NCI-H2029 (cell line): ENCODE data around the gene MAP3K14.
A peak's percentile ranks its signal among the peaks of the same experiment; 100 is the strongest.
"Not testable (repeated sequence)": the region's sequence is repeated elsewhere in the genome, so short reads cannot be mapped to it uniquely, and the experiment has no call there.

ENCODE experiments used
- DNase-seq: peaks from one replicate; lab custom pipeline; 2025; lab: John Stamatoyannopoulos, UW

The MAP3K14 gene

DNA sequence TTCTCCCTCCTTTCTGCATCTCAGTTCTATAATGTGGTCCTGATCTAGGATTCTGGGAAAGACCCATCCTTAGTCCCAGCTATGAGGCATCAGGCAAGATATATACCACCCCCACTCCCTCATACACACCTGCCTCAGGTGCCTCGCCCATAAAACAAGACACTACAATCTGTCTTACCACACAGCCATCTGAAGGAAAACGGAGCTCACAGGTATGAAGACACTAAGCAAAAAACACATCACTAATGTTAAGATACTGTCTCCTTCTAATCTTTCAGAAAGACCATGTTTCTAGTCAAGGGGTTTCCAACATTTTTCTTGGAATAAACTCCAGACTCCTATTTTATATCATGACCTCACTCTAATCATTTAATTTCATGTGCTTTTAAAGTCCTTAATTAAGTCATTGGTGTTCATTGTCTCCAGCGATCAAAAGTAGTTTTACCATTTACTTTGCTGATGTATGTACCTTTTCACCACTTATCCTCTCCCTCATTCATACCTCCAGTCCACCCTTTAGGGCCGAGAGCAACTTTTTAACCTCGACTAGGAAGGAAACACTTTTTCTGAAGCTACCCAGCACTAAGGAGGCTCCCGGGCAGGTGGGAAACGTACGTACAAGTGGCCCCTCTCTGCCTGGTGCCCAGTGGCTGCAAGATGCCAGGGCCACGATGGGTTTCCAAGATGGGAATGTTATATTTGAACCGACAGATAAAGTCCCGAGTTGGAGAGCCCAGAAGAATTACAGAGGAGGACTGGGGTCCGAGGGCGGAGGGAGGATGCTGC lies 979 bp downstream of the MAP3K14 start:
- DNase-seq, result no peak

- DNase-seq, result no peak
These were observed 1.8 kb downstream of the MAP3K14 start for GRCh38 chr17:45314741-45315647.

DNA sequence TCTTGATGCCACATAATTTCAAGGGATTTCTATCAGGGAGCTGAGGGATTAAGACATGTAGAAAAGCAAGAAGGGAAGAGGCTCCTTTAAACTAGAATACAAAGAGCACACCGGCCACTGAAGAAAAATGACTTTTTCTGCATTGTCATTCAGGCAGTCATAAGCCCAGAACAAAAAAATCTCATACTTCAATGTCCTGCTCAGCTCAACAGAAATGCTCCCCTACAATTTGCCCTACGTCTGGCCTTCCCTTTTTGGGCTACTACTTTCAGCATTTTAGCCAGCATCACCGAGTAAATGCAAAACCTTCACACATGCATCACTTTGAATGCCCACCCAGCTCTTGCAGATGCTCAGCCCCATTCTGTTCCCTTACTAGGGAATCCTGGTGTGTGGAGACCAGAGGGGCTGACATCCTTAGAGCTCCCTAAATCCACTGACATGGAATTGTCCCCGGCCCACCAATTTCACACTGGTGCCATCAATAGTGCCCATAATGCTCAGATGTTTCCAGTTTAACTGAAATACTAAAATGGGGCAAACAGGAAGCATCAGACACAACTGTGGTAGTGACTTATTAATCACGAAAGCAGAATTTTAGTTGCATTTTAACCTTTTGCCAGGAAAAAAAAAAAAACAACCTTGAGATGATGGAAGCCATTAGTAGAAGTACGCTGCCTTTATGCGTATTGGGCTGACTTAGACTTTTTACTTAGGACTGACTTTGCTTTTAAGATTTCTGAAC lies 2.7 kb downstream of the MAP3K14 start:
- DNase-seq, result no peak

DNA sequence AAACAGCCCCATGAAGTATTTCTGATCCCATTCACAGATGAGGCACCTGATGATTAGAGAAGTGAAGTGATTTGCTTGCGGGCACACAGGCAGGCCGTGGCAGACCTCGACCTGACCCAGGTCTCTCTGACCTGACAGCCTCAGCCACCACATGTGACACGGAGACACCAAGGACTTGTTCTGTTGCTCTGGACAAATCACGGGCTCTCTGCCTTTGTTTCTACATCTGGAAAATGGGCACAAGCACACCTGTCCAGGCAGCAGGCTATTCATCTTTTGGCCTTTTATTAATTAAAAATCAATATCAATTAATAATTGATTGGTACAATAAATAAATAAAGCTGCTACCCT lies 3.4 kb downstream of the MAP3K14 start:
- DNase-seq, result no peak

GRCh38 chr17:45312477-45313420 lies 4.1 kb downstream of the MAP3K14 start:
- DNase-seq, result no peak

- DNase-seq, result peak; percentile 67
These were observed 4.9 kb downstream of the MAP3K14 start for GRCh38 chr17:45311760-45312476.

- DNase-seq, result no peak
These were observed 5.4 kb downstream of the MAP3K14 start for GRCh38 chr17:45311401-45311759.

DNA sequence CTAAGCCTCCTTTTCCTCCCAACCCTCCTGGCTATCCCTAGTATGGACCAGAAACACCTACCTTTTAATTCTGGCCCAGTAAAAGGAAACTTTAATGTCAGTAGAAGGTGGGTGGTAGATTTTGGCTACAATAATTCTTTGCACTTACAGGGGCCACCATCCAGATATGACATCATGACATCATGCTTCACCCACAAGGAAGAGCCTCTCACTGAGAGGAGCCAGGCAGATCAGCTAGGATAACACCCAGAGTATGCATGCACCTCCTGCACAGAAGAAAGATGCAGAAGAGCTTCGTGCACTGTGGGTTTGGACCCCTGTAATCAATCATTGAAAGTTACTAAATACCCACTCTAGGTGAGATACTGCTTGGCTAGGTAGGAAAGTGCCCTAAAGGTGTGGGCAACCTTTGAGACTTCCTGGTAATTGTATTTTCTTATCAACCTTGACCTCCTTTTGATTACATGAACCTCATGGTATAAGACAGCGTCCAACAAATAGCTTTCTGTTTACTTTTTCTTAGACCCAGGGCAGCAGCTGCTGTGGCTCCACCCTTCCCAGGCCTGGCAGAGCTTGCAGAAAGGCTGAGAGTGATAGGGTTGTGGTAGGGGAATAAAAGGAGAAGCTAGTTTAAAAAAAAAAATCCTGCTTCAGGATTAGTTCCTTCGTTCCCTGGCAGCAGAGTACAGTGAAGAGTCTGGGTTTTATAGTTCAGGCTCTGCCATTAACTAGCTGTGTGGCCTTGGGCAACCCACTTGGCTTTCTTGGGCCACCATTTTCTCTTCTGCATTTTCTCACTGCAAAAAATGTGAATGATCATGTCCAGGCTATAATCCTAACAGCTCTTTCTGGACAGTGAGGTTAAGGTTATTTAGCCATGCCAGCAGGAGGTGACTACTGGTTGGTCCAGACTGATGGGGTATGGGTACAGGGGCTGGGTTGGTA lies 6.2 kb downstream of the MAP3K14 start:
- DNase-seq, result peak; percentile 44

- DNase-seq, result no peak
These were observed 7.4 kb downstream of the MAP3K14 start for GRCh38 chr17:45309400-45309799.

DNA sequence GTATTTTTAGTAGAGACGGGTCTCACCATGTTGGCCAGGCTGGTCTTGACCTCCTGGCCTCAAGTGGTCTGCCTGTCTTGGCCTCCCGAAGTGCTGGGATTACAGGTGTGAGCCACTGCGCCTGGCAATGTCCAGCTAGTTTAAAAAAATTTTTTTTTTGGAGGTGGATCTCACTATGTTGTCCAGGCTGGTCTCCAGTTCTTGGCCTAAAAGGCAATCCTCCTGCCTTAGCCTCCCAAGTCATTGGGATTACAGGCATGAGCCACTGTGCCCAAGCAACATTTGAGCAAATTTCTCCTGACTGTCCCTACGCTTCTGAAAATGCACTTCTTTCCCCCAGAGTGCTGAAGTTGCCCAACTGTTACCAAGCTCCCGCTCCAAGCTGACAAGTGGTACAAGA lies 8.0 kb downstream of the MAP3K14 start:
- DNase-seq, result no peak

- DNase-seq, result no peak
These were observed 8.8 kb downstream of the MAP3K14 start for GRCh38 chr17:45308016-45308365.

GRCh38 chr17:45307290-45308015 lies 9.4 kb downstream of the MAP3K14 start:
- DNase-seq, result no peak

DNA sequence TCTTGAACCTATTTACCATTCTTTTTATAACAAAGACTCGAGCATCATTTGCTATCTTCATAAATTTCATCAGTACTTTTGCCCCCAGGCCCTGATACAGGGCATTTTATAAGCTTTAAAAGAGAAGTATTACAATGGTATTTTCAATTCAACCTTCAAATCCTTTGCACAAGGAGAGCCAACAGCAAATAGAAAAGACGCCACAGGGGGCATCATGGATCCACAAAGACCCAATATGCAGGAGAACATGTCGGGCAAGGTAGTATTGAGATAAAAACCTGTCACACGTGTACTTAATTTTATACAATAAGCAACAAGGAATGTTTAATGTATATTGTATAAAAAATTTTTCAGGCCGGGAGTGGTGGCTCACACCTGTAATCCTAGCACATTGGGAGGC lies 10.2 kb downstream of the MAP3K14 start:
- DNase-seq, result no peak

- no peak for DNase-seq
These were observed 10.7 kb downstream of the MAP3K14 start for GRCh38 chr17:45306094-45306493.

- DNase-seq, result no peak
These were observed 11.2 kb downstream of the MAP3K14 start for GRCh38 chr17:45305530-45306087.

GRCh38 chr17:45302649-45303173 lies 14.1 kb downstream of the MAP3K14 start:
- no peak for DNase-seq

DNA sequence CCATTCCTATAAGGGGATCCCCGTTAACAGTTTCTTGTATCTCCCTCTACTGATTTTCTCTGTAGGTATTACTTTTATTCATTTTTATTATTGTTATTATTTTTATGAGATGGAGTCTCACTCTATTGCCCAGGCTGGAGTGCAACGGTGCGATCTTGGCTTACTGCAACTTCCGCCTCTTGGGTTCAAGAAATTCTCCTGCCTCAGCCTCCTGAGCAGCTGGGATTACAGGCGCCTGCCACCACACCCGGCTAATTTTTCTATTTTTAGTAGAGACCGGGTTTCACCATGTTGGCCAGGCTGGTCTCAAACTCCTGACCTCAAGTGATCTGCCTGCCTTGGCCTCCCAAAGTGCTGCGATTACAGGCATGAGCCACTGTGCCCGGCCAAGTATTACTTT lies 14.6 kb downstream of the MAP3K14 start:
- not testable (repeated sequence) for DNase-seq

DNA sequence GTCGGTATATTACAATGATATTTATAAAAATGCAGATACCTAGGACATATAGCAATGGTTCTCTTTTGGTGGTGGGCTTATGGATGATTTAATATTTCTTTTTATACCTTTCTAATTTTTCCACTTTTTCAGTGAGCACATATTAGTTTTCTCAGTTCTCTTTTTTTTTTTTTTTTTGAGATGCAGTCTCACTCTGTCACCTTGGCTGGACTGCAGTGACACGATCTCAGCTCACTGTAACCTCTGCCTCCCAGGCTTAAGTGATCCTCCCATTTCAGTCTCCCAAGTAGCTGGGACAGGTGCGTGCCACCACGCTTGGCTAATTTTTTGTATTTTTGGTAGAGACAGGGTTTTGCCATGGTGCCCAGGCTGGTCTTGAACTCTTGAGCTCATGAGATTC lies 15.1 kb downstream of the MAP3K14 start:
- no peak for DNase-seq
